GM03348 (cell line): ENCODE results near the gene CENPF.
"Not testable (repeated sequence)": the region's sequence is repeated elsewhere in the genome, so short reads cannot be mapped to it uniquely, and the experiment has no call there.

ENCODE experiments used
- DNase-seq: peaks from one replicate; pipeline ENCODE4 v3.0.0; 2012; ENCODE audit warnings: low spot score

Gene CENPF, protein sequence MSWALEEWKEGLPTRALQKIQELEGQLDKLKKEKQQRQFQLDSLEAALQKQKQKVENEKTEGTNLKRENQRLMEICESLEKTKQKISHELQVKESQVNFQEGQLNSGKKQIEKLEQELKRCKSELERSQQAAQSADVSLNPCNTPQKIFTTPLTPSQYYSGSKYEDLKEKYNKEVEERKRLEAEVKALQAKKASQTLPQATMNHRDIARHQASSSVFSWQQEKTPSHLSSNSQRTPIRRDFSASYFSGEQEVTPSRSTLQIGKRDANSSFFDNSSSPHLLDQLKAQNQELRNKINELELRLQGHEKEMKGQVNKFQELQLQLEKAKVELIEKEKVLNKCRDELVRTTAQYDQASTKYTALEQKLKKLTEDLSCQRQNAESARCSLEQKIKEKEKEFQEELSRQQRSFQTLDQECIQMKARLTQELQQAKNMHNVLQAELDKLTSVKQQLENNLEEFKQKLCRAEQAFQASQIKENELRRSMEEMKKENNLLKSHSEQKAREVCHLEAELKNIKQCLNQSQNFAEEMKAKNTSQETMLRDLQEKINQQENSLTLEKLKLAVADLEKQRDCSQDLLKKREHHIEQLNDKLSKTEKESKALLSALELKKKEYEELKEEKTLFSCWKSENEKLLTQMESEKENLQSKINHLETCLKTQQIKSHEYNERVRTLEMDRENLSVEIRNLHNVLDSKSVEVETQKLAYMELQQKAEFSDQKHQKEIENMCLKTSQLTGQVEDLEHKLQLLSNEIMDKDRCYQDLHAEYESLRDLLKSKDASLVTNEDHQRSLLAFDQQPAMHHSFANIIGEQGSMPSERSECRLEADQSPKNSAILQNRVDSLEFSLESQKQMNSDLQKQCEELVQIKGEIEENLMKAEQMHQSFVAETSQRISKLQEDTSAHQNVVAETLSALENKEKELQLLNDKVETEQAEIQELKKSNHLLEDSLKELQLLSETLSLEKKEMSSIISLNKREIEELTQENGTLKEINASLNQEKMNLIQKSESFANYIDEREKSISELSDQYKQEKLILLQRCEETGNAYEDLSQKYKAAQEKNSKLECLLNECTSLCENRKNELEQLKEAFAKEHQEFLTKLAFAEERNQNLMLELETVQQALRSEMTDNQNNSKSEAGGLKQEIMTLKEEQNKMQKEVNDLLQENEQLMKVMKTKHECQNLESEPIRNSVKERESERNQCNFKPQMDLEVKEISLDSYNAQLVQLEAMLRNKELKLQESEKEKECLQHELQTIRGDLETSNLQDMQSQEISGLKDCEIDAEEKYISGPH (N-terminal part only)

GRCh38 chr1:214602764-214603657 is at the start of gene CENPF:
TSS of gene CENPF (plus strand) at chr1:214603195. CDS start at chr1:214613755, 10,560 bp downstream.
- peak; percentile 99 for DNase-seq

- DNase-seq, result peak; percentile 88
Observed at GRCh38 chr1:214557952-214558735, 44.9 kb upstream of the CENPF start.

GRCh38 chr1:214563881-214564280 is 39.1 kb upstream of the CENPF start:
- DNase-seq, result no peak

- no peak for DNase-seq
Observed at GRCh38 chr1:214565310-214565709, 37.7 kb upstream of the CENPF start.

DNA sequence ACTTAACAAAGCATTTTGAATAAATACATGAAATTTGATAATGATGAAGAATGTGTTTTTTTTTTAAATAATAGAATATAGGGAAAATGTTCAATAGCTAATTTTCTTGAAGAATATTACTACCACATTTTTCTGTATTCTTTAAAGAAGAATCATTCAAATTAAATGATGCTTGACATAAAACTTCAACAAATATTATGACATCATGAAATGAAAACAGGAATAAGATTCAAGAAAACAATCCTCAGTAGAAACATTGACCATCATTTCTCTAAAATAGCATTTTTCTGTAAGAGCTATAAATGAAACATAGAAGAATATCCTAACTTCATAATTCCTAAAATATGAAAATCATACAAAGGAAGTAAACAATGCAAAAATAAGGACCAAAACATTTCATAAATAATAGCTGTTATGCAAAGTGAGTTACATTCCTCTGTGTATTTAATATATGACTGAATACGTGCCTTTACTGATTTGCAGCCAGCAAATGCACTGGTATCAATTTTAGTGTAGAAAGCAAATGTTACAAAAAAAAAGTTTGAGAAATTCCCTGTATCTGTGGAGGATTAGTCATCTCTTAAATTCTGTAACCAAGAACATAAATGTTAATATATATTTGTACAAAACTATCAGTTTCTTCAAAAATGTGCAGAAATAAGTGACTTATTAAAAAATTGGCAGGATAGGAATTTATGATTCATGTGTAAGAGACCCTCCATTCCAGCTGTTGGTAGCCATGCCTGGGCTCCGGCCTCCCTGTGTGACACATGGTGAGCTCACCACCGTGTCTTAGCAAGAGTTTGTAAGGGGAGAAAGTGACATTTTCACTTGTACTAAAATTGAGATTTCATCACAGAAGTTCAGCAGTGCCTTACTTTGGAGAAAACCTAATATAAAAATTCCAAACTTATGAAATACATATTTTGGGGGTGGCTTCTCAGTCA is 36.6 kb upstream of the CENPF start:
- DNase-seq, result peak; percentile 63

DNA sequence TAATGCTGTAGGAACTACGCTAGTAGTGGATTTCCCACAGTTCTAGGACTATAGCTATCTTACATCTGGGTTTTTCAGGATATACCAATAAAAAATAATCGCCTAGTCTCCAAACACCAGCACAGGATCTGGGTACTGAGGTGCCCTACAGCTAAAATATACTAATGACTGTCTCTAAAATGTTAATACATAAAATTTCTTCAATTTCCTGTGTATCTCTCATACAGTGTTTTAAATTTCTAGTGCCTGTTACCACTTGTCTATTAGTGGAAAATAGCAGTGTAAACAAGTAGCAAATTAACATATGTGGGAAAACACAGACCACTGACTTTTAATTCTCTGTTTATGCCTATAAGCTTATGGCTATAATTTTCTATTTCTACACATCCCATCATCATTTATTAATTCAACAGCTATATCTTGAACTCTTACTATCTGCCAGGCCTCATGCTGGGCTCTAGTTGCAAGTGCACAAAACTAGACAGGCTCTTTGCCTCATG is 35.5 kb upstream of the CENPF start:
- DNase-seq, result no peak

DNA sequence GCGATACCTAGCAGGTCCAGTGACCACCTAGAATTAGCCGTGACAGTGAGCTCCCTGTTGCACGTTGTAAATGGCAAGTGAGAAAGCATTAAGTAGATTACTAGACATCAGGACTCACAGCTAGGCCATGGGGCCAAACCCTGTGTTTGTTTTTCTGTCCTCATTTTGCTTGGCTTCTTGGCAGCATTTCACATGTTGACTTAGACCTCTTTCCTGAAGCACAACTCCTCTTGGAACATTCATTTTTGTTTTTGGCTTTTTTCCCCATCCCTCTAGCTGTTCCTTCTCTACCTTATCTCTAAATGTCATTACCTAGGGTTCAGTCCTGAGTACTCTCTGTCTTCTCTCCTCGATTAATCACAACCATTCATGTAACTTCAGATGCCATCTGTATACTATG is 34.7 kb upstream of the CENPF start:
- DNase-seq, result no peak

DNA sequence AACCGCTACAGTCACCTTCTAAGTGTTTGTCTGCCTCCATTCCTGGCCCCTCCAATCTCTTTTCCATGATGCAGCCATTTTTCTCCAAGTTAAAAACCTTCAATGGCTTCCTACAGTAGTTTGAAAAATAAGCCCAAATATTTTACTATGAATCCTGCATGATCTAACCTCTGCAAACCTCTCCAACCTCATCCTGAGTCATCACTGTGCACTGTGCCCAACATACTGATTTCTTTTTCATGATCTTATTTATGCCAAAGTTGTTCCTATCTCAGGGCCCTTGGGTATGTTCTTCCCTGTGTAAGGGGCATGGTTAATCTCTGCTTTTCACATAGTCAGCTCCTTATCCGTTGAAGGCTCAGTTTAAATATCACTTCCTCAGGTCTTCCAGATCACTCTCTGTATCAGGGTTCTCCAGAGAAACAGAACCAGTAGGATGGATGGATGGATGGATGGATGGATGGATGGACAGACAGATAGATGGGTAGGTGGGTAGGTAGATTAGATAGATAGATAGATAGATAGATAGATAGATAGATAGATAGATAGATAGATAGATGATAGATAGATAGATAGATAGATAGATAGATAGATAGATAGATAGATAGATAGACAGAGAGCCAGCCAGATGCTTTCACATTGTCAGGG is 33.5 kb upstream of the CENPF start:
- DNase-seq, result peak; percentile 26

GRCh38 chr1:214570442-214570841 is 32.6 kb upstream of the CENPF start:
- peak; percentile 27 for DNase-seq

DNA sequence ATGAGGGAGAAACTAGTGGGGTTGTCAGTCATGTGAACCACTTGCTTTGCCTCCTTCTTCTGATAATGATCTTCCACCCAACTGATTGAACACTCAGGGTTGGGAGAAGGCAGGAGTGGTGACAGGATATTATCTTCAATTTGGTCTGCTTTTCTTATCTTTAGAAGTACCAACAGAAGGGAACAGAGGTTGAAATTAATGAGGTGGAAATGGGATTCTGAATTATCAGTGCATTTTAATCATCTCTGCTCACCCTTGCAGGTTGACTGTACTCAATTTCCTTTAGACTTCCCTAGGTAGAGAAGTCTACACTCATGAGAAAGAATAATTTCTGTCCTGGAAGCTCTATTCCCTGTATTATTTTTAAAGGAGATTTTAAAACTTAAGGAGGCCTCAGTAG is 31.7 kb upstream of the CENPF start:
- no peak for DNase-seq

- no peak for DNase-seq
Observed at GRCh38 chr1:214573386-214574318, 29.3 kb upstream of the CENPF start.

- no peak for DNase-seq
Observed at GRCh38 chr1:214574598-214575411, 28.2 kb upstream of the CENPF start.

DNA sequence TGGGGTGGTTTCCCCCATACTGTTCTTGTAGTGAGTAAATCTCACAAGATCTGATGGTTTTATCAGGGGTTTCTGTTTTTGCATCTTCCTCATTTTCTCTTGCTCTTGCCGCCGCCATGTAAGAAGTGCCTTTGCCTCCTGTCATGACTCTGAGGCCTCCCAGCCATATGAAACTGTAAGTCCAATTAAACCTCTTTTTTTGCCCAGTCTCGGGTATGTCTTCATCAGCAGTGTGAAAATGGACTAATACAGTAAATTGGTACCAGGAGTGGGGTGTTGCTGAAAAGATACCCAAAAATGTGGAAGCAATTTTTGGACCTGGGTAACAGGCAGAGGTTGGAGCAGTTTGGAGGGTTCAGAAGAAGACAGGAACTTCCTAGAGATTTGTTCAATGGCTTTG is 26.9 kb upstream of the CENPF start:
- not testable (repeated sequence) for DNase-seq

DNA sequence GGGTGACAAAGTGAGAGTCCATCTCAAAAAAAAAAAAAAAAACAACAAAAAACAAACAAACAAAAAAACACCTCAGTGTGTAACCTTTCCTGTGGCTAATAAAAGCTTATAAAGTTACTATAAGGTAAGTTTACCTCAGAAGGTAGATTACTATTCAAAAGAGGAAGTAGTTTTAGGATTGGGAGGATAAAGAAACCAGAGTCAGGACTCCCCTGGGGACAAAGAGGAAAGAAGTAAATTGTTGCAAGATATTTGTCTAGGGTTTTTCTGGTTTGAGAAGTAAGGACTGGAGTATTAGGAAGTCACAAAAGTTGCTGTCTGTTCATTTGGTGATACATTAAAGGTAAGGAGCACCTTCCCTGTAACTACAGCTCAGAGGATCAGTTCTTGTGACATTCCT is 23.8 kb upstream of the CENPF start:
- no peak for DNase-seq

GRCh38 chr1:214581785-214582184 is 21.2 kb upstream of the CENPF start:
- peak; percentile 72 for DNase-seq

DNA sequence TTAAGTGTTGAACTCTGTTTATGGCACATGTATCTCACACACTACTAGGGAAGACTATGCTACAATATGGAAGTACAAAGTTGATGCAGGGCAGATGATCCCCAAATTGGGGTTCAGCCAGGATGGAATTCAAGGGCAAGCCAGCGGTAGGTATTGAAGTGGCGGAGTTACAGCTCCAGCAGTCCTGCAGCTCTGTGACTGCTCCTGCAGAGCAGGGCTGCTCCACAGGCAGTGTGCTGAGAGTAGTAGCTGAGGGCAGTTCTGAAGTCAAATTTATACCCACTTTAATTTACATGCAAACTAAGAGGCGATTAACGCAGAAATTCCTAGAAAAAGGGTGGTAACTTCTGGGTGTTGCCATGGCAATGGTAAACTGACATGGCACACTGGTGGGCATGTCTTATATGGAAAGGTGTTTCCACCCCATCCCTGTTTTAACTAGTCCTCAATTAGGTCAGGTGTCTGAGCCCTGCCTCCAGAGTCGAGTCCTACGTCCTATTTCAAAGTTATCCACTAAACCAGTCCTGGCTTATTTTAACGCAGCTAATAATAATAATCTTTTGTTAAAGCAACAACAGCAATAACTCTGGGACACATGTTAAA is 20.6 kb upstream of the CENPF start:
- no peak for DNase-seq
